Neural cell (in vitro differentiated cells): ENCODE data around the gene KRTAP3-3.

Experiments used
- EP300 ChIP-seq: fragments of 450-650 bp; conservative IDR thresholded peaks from 2 replicates; pipeline ENCODE4 v1.6.1; 2014; ENCODE audit warnings: antibody characterized with exemption, mild to moderate bottlenecking, moderate library complexity; ENCODE audit not compliant: poor library complexity, severe bottlenecking
- EZH2 ChIP-seq: fragments of 200-600, 300-800 bp; shearing (Covaris generic), sonication (generic); IDR thresholded peaks from 2 replicates; pipeline ENCODE4 v1.6.1; 2014; ENCODE audit warnings: antibody characterized with exemption, low read length, borderline replicate concordance, mild to moderate bottlenecking; ENCODE audit not compliant: insufficient read depth, poor library complexity, severe bottlenecking
- MXI1 ChIP-seq: fragments of 450-650 bp; conservative IDR thresholded peaks from 2 replicates; pipeline ENCODE4 v1.6.1; 2014; ENCODE audit warnings: antibody characterized with exemption, mild to moderate bottlenecking; ENCODE audit not compliant: poor library complexity, severe bottlenecking
- POLR2AphosphoS5 ChIP-seq: IDR thresholded peaks from 2 replicates; pipeline ENCODE4 v1.6.1; 2012
- RAD21 ChIP-seq: fragments of 450-650 bp; conservative IDR thresholded peaks from 2 replicates; pipeline ENCODE4 v1.6.1; 2014; ENCODE audit warnings: antibody characterized with exemption, mild to moderate bottlenecking, moderate library complexity
- REST ChIP-seq: IDR thresholded peaks from 2 replicates; pipeline ENCODE4 v1.6.1; 2012; ENCODE audit warnings: borderline replicate concordance
- SMC3 ChIP-seq: fragments of 450-650 bp; conservative IDR thresholded peaks from 2 replicates; pipeline ENCODE4 v1.6.1; 2014; ENCODE audit warnings: antibody characterized with exemption, mild to moderate bottlenecking, moderate library complexity; ENCODE audit not compliant: poor library complexity
- TAF1 ChIP-seq: IDR thresholded peaks from 2 replicates; pipeline ENCODE4 v1.6.1; 2012; ENCODE audit warnings: low read depth
- TF ChIP-seq, protein P1 (sequence below): fragments of 450-650 bp; IDR thresholded peaks from 2 replicates; pipeline ENCODE4 v1.5.1; 2014; ENCODE audit warnings: antibody characterized with exemption, mild to moderate bottlenecking, moderate library complexity; ENCODE audit not compliant: poor library complexity, severe bottlenecking

DNA sequence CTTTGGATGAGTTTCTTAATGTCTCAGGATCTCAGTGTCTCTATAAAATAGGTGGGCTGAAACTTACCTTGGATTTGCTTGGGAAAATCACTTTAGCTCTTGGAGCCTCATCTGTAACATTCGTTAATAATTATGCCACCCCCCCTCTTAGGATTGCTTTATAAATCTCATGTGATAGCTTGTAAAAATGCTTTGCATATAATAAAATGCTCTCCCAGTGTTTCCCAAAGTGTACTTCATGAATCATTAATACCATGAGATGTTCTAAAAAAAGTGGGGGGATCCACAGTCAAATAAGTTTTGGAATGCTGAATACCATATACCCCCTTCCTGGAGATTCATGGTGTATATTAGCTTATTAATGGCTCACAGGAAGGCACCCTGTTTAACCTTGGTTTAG, 32.4 kb downstream of the KRTAP3-3 start:
- TF ChIP-seq EP300 (no peak), POLR2AphosphoS5 (no peak), EZH2 (no peak), SMC3 (no peak), REST (no peak), RAD21 (no peak), MXI1 (no peak), TAF1 (no peak)
- TF ChIP-seq, protein P1, sequence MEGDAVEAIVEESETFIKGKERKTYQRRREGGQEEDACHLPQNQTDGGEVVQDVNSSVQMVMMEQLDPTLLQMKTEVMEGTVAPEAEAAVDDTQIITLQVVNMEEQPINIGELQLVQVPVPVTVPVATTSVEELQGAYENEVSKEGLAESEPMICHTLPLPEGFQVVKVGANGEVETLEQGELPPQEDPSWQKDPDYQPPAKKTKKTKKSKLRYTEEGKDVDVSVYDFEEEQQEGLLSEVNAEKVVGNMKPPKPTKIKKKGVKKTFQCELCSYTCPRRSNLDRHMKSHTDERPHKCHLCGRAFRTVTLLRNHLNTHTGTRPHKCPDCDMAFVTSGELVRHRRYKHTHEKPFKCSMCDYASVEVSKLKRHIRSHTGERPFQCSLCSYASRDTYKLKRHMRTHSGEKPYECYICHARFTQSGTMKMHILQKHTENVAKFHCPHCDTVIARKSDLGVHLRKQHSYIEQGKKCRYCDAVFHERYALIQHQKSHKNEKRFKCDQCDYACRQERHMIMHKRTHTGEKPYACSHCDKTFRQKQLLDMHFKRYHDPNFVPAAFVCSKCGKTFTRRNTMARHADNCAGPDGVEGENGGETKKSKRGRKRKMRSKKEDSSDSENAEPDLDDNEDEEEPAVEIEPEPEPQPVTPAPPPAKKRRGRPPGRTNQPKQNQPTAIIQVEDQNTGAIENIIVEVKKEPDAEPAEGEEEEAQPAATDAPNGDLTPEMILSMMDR = no peak
